NCI-H1694 (cell line): ENCODE results near the gene RGS1.

Experiments
- DNase-seq: peaks from one replicate; lab custom pipeline; 2025; lab: John Stamatoyannopoulos, UW

RGS1 gene

DNA sequence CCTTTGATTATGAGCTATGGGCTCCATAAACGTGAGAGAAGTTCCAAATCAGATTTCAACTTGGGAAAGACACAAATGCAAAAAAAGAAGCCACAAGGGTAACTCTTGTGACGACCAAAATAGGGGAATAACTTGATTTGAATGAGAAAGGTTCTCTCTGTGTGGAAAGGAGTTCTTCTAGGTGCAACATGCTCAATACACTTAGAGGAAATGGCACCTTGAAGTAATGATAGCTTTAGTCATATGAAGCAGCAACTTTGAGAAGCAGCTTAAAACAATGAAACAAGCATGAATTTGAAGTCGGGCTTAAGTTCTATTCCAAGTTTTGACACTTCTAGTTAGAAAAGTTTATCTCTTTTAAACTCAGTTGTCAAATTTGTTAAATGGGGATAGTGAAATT lies 21.8 kb upstream of the RGS1 start:
- DNase-seq = no peak

DNA sequence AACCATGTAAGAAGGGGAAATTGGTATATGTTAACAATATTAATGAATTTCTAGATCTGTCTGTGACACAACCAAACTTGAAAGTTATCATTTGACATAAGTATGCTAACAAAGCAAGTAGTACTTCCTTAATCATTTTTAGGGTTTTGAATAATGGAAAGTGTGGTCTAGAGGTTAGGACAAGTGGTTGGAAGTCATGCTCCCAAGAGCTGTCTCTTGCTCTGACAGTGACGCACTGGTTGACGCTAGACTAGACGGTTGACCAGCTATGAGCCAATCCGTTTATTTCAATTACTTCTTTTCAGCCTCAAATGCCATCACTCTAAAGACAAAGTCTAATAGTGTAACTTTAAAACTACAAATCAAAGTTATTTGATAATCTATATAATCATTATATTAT lies 20.7 kb upstream of the RGS1 start:
- no peak for DNase-seq

DNA sequence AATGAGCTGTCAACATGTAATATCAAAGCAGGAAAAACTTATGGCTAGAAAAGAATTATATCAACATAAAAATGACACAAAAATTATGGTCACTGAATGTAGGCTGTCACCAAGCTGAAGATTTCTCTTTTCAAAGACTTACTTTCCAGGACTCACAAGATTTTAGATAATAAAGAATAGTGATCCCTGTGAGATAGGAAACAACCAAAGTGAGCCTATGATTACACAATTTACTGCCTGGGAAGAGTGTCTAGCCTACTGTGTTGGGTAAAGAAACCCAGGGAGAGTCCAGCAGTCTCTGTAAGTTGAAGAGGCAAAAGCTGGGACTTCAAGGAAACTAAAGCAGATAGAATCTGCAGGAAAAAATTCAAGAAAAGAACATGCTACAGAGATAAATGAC lies 20.2 kb upstream of the RGS1 start:
- DNase-seq = no peak

DNA sequence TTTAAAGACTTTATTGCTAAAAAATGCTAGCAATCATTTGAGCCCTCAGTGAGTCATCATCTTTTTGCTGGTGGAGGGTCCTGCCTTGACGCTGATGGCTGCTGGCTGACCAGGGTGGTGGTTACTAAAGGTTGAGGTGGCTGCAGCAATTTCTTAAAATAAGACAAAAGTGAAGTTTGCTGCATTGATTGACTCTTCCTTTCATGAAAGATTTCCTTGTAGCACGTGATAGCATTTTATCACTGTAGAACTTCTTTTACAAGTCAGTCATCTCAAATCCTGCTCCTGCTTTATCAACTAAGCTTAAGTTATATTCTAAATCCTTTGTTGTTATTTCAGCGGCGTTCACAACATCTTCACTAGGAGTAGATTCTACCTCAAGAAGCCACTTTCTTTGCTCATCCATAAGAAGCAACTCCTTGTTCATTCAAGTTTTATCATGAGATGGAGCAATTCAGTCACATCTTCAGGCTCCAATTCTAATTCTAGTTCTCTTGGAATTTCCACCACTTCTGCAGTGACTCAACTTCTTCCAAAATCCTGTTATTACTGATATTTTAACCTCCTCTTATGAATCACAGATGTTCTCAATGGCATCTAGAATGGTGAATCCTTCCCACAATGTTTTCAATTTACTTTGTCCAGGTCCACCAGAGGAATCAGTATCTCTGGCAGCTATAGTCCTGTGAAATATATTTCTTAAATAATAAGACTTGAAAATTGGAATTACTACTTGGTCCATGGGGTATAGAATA lies 17.6 kb upstream of the RGS1 start:
- DNase-seq = no peak

DNA sequence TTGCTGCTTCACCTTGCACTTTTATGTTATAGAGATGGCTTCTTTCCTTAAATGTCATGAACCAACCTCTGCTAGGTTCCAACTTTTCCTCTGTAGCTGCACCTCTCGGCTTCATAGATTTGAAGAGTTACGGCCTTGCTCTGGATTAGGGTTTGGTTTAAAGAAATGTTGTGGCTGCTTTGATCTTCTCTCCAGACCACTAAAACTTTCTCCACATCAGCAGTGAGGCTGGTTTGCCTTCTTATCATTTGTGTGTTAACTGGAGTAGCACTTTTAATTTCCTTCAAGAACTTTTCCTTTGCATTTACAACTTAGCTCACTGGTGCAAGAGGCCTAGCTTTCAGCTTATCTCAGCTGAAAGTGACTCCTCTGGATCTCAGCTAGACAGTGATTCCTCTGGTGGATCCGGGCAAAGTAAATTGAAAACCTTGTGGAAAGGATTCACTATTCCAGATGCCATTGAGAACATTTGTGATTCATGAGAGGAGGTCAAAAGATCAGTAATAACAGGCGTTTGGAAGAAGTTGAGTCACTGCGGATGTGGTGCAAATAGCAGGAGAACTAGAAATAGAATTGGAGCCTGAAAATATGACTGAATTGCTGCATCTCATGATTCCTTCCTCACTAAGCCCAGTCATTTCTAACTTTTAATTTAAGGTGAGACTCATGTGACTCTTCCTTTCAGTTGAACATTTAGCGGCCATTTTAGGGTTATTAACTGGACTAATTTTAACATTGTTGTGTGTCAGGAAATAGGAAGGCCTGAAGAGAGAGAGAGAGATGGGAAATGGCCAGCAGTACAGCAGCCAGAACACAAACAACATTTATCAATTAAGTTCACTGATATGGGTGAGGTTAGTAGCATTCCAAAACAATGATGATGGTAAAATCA lies 16.2 kb upstream of the RGS1 start:
- DNase-seq = no peak

DNA sequence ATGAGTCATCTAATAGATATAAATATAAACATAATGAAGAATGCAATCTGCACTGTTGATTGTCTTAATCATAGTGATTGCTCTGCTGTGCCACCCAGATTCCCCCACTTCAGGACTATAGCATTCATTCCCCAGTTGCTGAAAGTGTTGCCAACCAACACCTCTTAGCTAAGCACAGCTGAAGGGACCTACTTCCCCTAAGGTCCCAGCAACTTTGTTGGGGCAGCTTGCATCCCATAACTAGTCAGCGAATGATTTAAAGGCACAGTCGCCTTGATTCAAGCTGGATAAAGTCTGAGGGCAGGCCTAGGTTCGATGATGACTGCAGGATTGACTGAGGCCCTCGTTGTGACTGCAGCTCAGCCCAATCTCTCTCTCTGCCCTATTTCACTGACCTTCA lies 14.3 kb upstream of the RGS1 start:
- no peak for DNase-seq

DNA sequence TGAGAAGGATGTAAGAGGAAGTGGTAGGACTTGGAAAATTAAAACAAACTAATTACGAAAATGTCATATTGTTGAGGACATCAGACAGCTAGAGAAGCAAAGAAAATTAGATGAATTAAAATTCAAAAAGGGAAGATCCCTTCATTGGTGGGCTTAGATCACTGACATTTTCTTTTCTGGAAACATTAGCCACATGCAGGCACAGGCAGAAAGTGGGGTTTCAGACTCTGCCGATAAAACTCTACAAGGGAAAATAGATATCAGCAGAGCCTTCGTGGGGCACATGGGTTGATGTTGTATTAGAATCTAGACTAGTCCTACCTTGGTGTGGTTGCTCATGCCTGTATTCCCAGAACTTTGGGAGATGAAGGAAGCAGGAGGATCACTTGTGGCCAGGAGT lies 12.4 kb upstream of the RGS1 start:
- DNase-seq = no peak

DNA sequence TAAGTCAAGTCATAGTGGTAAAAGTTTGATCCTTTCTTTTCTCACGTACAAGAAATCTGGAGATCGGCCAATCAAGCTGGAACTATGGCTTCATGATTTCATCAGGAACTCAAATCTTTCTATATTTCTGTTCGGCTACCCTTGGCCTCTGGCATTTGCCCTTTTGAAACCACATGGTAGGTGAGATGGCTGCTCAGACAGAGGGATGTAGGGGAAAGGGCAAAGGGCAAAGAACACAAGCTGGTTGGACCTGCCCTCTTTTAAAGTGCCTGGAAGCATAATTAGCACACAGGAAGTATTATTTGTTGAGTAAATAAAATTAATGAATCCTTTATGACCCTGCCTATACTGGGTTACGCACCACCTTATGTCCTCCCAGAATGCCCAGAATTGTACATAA lies 11.5 kb upstream of the RGS1 start:
- no peak for DNase-seq

DNA sequence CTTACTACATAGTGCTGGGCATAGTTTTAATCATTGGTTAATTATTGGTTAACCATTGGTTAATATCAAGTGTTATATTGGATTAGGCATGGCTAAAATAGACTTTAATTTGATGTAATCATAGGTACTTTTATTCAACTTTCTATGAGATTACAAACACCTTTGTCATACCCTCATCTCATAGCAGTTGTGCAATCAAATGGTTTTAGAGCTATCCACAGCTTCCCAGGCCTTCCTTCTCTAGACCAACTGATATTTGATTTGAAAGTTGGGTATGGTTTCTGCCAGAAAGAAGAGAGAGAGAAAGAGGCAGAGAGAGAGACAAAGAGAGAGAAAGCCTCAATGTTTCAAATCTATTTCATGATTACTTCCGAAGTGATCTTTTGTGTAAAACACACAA lies 9.6 kb upstream of the RGS1 start:
- DNase-seq = no peak

DNA sequence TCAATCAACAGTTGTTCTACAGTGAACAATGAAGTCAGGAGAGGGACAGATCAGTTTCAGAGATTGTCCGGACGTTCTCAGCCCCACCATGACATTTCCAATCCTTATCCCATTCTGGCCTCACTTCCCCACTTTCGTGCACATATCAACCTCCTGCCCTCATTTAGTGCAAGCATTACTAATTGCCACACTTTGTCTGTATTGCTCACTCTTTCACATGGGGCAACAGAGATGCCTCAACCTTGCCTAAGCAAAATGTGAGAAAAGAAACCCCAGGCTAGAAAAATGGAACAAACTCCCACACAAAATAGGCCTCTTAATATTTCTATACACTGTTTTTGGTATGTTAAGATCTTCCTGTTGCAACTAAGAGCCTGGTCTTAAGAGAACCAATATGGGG lies 8.9 kb upstream of the RGS1 start:
- DNase-seq = no peak

DNA sequence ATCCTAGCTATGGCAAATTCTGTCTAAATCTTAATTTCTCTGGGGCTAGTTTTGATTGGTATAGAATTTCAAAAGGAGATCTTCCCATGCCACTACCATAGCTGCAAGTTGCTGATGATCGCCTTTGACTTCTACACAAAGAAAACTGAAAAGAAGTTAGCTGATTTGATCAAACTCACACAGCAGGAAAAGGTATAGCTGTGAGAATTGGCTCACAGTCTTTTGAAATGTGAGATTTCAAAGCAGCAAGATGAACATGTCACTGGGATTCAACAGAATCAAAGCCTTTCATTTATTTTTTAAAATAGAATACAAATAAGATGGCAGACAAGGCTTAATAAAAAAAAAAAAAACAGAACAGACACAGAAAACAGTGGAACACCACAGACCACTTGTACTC lies 7.5 kb upstream of the RGS1 start:
- no peak for DNase-seq

DNA sequence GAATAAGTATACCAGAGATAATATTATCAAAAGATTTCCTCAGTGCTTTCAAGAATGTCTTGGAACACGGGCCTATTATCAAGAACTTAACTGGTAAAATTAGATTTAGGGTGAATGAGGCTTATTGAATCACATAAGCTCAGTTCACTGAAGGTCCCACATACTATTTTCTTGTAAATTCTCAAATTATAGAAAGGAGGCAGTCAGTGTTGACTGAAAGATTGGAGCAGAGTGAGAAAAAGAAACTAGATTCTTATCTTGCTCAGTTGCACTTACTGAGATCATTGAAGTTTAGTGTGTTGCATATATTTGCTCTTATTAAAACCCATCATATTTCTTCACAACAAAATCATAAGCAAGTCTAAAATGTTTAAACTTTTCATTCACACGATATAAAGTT lies 3.9 kb upstream of the RGS1 start:
- DNase-seq = no peak

DNA sequence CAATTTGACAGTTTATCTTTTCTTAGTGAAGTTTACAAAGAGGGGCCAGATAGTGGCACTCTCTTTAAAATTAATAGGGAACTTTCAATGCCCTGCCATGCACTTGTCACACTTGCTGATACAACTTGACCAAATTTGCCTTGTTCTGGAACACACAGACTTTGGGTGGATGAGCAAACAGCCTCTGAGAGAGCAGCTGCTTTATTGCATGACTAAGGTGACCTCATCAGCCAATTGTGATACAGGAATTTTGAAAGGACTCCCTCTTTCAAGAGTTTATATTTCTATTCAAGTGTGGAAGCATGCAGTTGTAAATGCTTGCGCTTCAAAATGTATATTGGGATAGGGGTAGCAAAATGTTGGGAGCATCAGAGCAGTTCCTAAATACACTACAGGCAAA lies 2.1 kb upstream of the RGS1 start:
- DNase-seq = no peak

DNA sequence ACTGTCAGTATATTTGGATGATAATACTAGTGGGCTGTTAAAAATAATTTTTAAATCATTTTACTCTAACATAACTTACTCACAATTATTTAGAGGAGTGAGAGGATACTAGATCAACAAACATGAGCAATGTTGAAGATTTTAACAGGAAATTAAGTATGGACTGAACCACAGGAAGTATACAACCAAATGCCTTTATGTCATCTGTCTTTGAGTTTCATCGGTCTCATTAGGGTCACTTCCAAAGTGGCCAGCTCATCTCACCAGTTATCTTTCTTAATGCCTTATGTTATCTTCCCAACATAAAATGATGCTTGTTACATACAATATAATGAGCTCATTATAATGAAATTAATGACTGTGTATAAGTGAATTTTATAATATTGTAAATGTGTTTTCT lies 1.5 kb upstream of the RGS1 start:
- DNase-seq = no peak

DNA sequence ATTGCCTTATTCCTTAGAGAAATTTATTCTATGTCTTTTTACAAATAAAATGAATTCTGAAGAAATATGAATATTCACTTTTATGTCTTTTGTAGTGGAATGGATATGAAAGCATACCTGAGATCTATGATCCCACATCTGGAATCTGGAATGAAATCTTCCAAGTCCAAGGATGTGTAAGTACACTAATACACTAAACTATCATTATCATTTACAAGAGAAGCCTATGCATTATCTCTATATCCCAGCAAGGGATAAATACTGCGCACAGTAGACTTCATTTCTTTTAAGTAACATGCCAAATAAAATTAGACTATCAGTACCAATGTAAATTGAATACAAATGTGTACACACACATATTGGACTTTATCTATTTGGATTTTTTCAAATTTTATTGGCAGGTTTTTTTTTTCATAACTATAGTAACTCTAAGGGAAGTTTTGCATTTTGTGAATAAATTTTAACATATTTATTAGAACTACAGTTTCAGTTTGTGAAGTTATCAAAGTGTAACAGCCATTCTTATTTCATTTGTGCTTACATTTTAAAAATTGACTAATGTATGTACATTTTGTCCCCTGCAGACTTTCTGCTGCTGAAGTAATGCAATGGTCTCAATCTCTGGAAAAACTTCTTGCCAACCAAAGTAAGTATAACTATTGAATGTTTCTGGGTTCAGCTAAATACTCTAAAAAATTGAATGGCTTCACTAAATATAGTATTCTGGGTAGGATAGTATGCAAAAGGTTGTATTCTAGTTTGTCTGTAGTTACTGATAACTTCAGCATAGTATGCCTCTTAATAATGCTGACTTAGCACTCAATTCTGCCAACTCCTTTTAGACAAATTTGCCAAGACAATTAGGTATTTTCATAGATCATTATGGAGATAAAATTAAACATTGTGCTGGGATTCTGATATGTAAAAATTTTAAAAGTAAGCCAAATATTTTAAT lies 894 bp downstream of the RGS1 start:
- DNase-seq = no peak

DNA sequence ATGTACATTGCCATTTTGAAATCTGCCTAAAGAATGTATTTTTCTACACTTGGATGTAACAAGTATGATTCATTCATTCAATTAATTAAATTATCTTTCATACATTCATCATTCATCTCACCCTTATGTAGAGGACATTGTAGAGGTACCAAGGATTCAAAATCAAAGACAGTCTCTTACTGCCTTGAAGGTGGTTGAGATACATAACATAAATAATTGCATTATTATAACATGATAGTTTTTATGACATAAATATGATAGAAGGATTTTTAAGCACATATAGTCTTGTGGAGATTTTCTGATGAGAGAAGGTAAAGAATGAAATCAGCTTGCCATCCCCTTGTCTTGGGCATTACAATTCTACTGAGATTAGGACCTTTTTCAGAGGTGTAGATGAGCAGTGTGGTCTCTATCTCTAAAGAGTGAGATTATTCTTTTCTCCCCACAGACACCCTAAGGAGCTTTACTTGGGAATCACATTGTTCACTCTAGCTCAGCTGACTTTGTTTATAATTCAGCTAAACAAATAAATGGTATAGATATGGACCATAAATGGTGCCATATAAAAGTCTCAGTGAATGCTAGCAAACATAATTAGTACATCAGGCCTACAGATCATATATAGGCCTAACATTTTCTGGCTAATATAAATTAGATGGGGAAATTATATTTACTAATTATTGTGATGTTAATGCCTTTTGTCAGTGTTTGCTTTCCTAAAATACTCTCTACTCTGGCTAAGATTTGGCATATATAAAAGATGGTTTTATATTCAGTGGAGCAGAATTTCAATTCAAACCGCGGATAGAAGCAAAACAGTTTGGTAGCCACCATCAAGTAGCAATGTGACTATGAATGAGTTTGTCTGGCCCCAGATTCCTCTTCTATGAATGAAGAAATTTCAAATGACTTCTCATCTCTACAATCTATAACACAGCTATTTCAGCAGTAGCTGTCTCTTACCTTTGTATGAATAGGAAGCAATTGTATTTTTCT lies 1.9 kb downstream of the RGS1 start:
- no peak for DNase-seq

DNA sequence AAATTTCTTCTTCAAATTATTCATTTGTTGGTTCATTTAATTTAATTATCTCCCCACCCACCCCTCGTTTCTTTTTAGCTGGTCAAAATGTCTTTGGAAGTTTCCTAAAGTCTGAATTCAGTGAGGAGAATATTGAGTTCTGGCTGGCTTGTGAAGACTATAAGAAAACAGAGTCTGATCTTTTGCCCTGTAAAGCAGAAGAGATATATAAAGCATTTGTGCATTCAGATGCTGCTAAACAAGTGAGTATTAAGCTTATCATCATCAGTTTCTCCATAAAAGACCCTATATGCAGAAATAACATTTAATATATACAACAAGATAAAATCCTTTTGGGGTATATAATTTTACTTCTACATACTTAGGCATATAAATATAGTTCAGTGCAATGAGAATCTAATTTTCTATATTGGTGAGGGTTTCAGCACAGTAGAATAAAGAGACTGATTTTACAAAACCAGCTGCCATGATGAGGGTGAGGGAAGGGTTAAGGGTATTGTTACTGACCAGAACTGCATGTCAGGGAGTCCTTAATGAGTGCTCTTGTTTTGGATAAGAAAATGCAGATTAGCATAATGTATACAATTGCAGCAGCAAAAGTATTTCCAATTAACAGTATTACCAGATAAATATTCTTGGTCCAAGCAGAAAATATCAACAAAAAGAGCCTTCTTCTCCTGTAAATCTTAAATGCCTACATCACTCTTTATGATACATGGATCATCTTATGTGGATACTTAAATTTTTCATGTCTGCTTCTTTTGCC lies 2.8 kb downstream of the RGS1 start:
- DNase-seq = no peak

DNA sequence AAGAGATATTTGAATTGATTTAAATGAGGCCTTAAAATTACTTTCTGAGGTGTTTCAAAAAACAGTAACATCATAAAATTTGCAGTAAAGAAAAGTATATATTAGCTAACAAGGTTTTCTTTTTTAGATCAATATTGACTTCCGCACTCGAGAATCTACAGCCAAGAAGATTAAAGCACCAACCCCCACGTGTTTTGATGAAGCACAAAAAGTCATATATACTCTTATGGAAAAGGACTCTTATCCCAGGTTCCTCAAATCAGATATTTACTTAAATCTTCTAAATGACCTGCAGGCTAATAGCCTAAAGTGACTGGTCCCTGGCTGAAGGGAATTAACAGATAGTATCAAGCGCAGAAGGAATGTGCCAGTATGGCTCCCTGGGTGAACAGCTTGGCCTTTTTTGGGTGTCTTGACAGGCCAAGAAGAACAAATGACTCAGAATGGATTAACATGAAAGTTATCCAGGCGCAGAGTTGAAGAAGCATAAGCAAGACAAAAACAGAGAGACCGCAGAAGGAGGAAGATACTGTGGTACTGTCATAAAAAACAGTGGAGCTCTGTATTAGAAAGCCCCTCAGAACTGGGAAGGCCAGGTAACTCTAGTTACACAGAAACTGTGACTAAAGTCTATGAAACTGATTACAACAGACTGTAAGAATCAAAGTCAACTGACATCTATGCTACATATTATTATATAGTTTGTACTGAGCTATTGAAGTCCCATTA lies 3.6 kb downstream of the RGS1 start:
- no peak for DNase-seq

DNA sequence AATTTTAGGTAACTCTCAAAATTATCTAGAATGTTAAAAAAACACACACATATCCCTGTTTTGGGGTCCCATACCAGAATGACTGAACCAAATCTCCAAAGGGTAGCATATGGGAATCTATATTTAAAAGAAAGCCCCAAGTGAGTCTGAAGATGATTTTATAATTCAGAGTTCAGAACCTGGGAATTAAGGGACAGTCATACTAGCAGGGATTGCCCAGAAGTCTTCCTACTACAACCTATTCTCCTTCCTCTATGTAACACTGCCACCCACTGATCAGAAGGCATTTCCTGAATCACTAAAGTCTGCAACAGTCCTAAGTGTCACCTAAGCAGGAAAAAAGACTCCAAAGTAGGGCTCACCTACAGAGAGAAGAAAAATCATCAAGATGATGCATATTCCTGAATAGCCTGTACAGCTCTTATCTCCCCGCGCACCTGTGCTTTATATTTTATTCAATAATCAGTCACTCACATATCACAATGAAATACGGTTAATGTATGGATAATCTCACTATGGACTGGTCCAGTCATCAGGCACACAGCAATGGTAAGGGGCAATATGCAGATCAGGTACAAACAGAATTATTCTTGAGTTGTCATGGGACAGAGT lies 4.9 kb downstream of the RGS1 start:
- DNase-seq = no peak
